GM21360 (cell line): ENCODE data around the gene CYP46A1.

Experiments used
- ATAC-seq: cut with Tn5 transposase; IDR thresholded peaks from one replicate; pipeline ENCODE4 v1.9.1; 2021; ENCODE audit warnings: mild to moderate bottlenecking, moderate library complexity; ENCODE audit not compliant: unreplicated experiment

CYP46A1 gene

DNA sequence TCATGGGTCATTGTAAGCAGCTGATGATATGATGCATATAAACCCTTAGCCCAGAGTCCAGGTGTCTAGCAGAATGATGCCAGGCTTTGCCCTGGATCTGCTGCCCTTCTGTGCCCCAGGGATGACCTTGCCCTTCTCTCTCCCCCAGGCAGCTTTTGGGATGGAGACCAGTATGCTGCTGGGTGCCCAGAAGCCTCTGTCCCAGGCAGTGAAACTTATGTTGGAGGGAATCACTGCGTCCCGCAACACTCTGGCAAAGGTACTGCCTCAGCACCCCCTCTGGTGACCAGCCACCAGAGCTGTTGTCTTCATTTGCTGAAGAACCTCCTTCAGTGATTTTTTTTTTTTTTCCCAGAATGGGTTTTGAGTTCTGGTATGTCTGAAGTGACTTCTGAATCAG lies 23.3 kb downstream of the CYP46A1 start:
- no peak for ATAC-seq

DNA sequence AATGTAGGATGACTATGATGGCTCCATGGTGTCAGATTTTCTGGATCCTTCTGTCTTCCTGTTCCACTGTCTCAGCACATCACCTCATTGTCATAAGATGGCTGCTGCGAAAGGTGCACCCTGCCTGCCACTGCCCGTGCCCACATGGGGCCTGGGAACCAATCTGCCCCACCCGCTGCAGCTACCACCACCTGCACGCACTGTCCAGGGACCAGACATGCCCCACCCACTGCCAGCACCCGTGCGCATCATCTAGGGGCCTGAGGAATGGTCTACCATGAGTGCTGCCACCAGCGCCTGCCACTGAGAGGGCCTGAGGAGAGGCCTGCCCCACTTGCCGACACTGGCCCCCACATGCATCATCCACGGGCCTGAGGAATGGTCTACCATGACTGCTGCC lies 23.8 kb downstream of the CYP46A1 start:
- no peak for ATAC-seq

DNA sequence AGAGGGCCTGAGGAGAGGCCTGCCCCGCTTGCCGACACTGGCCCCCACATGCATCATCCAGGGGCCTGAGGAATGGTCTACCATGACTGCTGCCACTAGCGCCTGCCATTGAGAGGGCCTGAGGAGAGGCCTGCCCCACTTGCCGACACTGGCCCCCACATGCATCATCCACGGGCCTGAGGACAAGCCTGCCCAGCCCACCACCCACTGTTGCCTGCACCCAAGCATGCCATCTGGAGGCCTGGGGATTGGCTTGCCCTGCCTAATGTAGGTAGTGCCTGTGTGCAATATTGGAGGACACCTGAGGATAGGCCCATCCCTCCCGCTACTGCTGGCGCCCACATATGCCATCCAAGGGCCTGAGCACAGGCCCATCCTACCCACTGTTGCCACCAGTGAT lies 24.4 kb downstream of the CYP46A1 start:
- no peak for ATAC-seq

DNA sequence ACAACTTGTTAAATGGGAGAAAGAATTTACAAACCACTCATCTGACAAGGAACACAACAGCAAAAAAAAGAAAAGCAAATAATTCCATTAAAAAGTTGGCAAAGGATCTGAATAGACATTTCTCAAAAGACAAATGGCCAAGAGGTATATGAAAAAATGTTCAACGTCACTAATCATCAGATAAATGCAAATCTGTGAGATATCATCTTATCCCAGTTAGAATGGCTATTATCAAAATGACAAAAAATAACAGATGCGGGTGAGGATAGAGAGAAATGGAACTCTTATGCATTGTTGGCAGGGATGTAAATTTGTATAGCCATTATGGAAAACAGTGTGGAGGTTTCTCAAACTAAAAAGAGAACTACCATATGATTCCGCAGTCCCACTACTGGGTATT lies 29.9 kb downstream of the CYP46A1 start:
- ATAC-seq = no peak

DNA sequence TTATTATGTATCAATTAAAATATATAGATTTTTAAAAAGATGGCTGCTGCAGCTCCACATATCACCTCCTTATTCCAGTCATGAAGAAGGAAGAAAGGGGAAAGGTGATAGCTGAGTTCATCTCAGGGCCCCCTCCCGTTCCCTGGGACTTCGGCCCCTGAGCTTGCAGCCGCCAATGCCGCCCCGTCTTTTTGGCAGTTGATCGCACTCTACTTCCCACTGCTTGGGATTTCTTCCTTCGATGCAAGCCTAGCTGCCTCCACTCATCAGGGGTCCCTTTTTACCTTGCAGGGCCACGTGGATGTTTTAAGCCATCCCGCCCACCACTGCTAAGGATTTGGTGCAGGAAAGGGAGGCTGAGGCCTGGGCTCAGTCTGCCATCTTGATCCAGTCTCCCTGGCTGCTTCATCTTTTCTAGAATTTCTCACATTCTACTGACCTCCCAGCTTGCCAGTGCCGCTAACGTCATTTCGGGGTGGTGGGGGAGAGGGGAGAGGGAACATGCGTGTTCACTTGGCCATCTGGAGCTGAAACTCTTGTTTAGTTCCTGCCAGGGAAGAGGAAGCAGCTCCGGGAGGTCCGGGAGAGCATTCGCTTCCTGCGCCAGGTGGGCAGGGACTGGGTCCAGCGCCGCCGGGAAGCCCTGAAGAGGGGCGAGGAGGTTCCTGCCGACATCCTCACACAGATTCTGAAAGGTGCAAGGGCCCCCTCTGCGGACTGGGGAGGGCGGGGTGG lies 31.3 kb downstream of the CYP46A1 start:
- no peak for ATAC-seq

DNA sequence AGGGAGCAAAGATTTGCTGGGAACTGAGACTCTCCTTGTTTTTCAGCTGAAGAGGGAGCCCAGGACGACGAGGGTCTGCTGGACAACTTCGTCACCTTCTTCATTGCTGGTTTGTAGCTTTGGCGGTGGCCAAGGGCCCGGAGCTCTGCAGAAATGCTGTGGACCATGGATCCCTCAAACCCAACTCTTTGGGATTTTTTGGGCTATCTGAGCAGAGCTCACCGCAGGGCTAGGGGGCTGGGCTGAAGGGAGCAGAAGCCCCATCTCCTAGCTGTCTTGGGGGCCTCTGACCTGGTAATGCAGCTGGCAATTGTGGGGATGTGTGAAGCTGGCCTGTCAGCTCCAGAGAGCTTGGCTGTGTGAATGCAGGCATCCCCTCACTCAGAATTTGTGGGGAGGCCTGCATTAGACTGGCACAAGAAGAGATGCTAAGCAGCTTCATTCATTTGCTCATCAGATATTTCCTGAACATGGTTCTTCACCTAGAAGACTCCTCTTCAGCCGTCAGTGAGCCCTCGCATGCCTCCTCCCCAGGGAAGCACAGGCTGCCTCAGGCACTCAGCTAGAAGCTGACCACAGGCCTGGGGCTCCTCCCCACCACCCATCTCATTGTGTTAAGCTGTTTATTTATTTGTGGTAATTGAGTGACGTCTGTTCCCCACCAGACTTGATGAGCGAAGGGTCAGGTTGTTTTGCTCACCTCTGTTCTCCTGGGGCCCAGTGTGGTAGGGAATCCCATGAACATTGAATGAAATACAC lies 32.2 kb downstream of the CYP46A1 start:
- no peak for ATAC-seq

DNA sequence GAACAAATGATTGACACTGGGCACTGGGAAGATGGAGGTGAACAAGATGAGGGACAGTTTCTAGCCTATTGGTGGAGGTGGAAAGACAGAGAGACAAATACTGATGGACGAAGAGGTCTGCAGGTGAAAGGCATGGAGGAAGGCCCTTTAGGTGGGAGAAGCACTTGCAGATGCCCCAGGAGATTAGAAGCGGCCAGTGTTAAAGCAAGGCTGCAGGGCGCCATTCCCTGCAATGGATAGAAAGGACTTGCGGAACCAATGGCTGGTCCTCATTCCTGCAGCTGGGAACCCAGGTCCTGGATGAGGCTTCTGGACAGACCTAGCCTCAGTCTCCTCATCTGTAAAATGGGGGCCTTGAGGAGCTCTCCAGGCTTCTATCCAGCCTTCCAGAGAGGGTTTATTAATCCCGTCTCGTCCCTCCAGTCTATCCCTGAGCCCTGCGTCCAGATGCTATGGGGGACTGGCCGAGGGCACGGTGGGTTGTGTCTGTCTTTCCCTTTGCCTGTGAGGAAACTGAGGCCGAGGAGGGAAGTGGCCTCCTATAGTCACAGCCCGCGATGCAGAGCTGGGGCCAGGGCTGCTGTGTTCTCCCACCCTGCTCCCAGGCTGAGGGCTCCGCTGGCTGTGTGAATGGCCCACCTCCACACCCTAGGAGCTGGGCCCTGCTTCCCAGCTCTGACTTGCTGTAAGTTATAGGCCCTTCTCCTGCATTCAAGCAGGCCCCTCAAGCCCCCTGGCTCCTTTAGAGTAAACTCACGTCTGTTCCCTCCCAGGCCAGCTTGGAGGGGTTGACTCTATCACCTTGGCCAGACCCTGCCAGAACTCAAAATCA lies 33.0 kb downstream of the CYP46A1 start:
- no peak for ATAC-seq

DNA sequence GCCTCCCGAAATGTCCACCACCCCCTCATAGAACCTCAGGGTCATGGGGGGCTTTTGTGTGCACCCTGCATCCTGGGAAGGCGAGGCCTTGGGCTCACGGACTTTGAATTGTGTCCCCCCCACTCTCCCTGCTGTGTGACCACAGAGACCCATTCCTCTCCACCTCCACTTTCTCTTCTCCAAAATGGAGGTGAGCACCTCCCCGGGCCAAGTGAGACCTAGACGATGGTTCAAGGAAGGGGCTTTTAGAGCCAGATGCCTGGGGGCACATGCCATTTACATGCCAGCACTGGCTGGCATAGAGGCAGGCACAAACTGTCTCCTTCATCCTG lies 33.5 kb downstream of the CYP46A1 start:
- no peak for ATAC-seq

DNA sequence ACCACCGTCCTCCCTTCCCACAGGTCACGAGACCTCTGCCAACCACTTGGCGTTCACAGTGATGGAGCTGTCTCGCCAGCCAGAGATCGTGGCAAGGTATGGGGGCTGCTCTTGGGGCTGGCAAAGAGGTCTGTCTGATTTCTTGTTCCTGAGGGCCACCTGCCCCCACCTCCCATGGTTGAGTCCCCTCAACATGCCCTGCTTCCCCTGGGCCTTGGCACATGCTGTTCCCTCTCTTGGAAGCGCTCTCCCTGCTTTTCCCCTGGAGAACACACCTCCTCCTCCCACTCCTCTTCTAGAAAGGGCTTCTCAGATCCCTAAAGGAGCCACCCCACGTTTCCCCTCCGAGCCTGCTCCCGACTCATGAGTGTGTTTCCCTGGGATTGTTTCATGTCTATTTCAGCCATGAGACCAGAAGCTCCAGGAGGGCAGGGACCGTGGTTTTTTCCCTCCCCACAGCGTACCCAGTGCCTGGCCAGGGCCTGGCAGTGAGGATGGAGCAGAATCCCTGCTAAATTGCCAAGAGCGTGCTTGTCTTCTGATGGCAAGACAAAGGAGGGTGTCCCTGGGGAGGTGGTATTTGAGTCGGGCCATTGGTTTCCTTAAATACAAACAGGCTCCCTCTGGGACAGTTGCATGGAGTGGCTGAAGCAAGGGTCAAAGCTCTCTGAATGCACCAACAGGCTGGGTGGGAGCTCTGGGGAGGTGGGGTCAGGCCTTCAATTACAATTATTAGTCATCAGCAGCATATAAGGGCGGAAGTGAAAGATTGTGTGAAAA lies 34.1 kb downstream of the CYP46A1 start:
- peak; percentile 89 for ATAC-seq

DNA sequence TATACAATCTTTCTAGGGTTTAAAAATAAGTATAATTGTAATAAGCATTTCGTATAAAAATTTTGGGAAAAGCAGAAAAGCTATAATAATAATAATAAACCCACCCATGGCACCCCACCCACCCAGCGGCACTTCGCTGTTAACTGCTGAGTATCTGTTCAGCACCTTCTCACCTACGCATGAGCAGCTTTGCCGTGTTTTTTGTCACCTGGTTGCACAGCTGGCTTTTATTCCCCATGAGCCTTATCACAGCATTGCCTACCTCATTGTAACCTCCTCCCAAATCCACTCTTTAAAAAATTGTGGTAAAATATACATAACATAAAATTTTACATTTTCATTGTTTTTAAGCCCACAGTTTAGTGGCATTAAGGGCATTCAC lies 34.7 kb downstream of the CYP46A1 start:
- ATAC-seq = peak; percentile 58

DNA sequence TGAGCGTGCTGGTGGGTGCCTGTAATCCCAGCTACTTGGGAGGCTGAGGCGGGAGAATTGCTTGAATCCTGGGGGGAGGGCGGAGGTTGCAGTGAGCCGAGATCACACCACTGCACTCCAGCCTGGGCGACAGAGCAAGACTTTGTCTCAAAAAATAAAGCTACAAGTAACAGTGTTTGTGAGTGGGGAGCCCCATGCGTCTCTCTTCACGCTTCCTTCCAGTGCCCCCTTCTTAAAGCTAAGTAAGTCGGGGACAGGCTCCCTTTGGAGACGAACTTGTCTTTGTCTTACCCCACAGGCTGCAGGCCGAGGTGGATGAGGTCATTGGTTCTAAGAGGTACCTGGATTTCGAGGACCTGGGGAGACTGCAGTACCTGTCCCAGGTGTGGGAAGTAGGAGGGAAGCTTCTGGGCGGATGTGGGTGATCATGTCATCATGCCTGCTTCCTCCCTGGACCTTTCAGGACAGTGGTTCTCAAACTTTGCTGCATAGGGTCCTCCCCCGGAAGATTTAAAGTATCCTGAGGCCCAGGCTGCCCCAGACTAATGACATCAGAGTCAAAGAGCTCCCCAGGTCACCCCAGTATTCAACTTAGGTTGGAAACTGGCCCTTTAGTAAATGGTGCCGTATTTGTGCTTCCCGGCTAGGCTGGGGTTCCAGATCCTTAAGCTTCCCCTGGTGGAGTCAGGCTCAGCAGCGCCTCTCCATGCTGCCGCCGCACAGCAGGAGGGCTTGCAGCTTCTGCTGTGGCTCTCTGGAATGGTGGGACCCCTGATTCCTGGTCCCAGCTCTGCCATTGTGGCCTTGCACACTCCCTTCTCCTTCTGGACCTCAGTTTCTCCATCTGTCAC lies 37.1 kb downstream of the CYP46A1 start:
- no peak for ATAC-seq

DNA sequence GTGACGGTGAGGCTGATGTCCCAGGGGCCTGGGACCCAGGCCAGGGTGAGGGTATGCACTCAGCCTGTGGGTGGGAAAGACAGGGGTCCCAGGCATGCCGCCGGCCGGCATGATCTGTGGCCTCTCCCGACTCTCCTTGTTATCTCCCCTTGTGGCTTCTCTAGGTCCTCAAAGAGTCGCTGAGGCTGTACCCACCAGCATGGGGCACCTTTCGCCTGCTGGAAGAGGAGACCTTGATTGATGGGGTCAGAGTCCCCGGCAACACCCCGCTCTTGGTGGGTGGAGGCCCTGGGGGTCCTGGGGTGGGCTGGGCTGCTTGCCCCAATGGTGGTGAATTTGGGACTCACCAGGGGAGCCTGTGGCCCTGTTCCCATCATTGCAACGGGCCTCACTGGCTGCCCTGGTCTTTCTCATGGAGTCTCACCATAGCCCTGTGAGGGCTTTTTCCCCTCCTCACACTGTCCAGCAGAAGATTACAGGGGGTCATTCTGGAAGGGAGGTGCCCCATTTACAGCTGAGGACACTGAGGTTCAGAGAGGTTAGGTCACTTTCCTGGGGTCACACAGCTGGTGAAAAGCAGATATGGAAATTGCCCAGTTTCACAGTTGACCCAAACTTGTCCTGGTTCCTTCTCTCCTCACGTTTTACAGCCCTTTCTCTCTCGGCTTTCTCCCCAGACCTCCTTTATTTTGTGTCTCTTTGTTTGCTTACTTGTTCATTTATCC lies 37.9 kb downstream of the CYP46A1 start:
- ATAC-seq = no peak

DNA sequence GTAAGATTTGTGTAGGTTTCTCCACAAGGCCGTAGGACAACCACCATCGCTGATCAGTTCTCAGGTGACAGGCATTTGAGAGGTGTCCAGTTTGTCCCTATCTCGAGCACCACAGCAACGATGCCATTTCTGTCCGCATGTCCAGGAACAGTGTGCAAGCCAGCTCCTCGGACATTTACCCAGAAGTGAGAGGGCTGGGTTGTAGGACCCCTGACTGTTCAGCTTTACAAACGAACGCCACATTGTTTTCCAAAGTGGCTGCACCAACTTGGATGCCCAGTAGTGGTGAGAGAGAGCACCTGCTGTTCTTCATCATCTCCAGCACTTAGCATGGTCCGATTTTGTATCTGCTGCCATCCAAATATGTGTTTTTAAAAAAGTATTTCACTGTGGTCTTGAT lies 38.6 kb downstream of the CYP46A1 start:
- no peak for ATAC-seq

DNA sequence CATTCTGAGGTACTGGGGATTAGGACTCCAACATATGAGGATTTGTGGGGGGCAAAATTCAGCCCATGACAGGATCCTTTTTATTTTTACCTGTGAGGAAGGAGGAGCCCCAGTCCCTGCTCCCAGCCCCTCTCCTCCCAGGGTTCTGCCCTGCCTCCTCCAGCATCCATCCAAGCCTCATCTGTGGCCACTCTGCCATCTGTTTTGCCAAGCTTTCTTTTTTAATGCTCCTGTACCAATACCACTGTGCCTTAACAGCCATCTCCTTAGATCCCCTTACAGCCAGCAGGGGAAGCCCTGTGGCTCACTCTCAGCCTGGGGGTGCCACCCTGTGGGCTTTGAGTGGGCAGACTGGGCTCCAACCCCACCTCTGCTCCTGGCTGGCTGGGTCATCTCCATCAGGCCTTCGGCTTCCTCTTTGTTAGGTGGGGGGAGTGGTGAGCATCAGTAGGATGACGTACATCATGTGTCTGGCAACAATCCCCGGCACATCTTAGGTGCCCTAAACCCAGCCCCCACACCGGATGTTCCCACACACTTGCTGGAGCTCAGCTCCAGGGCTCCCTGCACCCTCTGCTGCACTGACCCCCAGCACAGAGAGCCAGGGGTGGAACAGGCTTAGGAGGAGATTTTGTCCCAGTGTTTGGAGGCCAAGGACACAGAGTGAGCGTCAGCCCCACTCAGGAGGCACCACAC lies 40.2 kb downstream of the CYP46A1 start:
- ATAC-seq = no peak

DNA sequence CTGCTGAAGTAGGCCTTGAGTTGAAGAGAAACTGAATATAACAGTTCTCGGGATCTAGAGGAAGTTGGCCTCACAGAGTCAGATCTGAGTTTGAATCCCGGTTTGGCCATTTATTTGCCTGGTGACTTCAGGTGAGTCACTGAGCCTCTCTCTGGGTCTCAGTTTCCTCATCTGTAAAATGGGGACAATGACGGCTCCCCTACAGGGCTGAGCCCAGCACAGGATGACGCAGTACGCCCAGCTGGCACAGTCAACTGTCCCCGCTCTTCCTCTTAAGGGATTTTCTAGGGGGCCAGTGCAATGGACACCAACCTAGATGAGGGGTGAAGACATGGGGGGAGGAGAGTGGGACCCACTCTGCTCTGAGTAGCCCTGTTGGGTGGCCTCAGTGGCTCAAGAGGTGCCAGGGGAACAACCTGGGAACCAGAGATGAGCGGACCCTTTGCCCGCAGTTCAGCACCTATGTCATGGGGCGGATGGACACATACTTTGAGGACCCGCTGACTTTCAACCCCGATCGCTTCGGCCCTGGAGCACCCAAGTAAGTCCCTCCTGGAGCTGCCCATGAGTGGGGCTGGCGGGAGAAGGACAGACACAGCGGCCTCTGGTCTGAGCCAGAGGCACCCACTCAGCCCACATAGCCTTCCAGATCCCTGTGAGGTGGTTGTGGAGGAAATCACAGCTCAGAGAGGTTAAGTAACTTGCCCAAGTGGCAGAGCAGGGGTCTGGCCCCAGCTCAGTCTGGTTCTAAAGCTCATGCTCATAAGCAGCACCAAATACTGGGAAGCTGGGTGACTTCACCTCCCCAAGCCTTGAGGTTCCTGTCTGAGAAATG lies 41.1 kb downstream of the CYP46A1 start:
- no peak for ATAC-seq

DNA sequence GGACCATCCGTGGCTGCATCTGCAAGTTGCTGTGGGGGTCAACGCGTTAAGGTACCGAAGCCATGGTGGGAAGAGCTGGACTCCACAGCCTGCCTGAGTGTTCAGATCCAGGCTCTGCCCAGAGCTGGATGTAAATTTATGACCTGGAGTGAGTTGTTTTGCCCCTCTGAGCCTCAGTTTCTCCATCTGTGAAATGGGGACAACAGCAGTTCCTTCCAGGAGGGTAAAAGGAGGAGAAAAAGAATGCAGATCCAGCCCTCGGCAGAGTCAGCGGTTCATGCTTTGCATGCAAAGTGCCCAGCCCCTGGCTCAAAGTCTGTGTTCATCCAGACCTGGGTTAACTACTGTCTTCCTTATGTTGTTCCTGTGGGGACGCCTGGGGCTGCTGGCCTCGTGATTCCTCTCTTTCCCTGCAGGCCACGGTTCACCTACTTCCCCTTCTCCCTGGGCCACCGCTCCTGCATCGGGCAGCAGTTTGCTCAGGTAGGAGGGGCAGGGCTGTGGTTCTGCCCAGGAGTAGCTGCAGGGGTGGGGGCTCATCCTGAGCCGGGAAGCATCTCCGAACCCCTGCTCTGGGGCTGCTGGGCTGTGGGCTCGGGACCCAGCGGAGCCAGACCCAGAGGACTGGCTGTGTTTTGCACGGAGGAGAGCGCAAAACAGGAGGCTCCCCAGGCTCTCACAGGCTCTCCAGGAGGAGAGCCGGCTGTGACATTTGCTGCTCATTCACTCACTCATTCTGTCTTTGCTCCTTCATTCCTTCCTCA lies 41.9 kb downstream of the CYP46A1 start:
- ATAC-seq = no peak

DNA sequence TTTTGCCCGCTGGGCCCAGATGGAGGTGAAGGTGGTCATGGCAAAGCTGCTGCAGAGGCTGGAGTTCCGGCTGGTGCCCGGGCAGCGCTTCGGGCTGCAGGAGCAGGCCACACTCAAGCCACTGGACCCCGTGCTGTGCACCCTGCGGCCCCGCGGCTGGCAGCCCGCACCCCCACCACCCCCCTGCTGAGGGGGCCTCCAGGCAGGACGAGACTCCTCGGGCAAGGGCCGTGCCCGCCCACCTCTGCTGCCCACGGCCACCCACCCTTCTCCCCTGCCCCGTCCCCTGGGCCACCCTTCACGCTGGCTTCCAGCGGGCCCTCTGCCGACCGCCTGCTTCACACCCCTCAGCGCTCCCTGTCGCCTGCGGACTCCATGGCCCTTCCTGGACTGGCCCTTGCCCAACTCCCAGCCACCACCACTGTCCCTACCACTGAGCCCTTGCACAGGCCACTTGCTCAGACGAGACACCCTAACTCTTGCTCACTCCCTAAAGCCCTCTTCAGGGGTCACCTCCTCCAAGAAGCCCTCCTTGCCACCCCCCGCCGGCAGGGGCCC lies 42.5 kb downstream of the CYP46A1 start:
- ATAC-seq = no peak
